Tibial nerve (tissue), 4 donors: Measurements from ENCODE around the gene NINL.

Experiments used
- CTCF ChIP-seq, 5 experiments: fragments of 200-600 bp in 3 of 5; fragments of 450-650 bp in 2 of 5; sonication (generic) in 3 of 5; IDR thresholded peaks; one replicate each; pipeline ENCODE4 v1.5.1; 2016 to 2019; ENCODE audit warnings: antibody characterized with exemption in 5 of 5, mild to moderate bottlenecking in 3 of 5, moderate library complexity in 2 of 5
- EP300 ChIP-seq, 2 donors: sonication (generic); formaldehyde crosslinking; IDR thresholded peaks; one replicate each; pipeline ENCODE4 v1.6.1; 2017; ENCODE audit warnings: antibody characterized with exemption in 2 of 2, mild to moderate bottlenecking in 1 of 2
- POLR2A ChIP-seq, 2 donors: fragments of 450-650 bp; IDR thresholded peaks; one replicate each; pipeline ENCODE4 v1.6.1; 2017; ENCODE audit warnings: antibody characterized with exemption in 2 of 2, mild to moderate bottlenecking in 2 of 2, moderate library complexity in 2 of 2

DNA sequence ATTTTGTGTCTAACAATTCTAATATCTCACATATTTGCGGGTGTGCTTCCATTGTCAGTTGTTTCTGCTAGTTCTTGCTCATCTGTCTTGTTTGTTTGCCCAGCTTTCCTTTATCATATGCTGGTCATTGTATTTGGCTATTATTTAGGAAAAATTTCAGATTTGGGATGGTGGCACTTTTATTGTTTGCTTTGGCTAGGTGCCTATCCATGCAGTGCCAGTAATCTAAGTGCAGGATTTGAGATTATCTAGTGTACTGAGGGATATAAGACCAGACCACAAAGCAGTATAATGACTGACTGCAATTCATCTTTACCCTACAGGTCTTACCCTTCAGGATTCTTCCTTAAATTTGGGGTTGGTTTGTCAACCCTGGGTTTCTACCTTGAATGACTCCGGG is 63.9 kb downstream of the NINL start:
- TF ChIP-seq CTCF (IDR thresholded peaks at IDR 0.05) (no peak), EP300 (IDR thresholded peaks at IDR 0.05) (no peak), POLR2A (IDR thresholded peaks at IDR 0.05) (no peak)
